Esophagus squamous epithelium (tissue), 4 donors: ENCODE measurements around the gene PITPNM3.

Experiments
- POLR2A ChIP-seq, 4 donors: fragments of 450-650 bp; IDR thresholded peaks; one replicate each; pipeline ENCODE4 v1.6.1; 2017; ENCODE audit warnings: antibody characterized with exemption in 4 of 4, mild to moderate bottlenecking in 4 of 4, moderate library complexity in 3 of 4
- TF ChIP-seq, protein P1 (sequence below), 6 experiments: fragments of 450-650 bp in 4 of 6; fragments of 200-600 bp in 2 of 6; sonication (generic) in 2 of 6; IDR thresholded peaks; one replicate each; pipeline ENCODE4 v1.5.1; 2016 to 2019; ENCODE audit warnings: antibody characterized with exemption in 6 of 6, mild to moderate bottlenecking in 4 of 6, moderate library complexity in 4 of 6

DNA sequence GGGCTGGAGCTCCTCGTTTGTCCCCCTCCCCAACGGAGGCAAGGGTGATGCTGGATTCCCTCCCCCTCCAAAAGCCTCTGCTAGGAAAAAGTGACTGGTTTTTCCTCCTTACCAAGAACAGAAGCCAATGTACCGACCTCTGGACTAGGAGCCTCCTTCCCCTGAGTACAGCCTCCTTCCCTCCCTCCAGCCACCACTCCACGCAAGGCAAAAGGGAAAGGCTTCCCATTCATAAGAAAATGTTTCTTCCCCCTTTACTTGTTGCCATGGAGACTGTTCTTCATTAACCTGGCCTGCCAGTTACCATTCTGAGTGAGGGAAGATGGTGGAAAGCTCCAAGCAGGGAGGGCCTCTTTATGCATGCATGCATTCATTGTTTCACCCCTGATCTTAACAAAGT is 116.4 kb downstream of the PITPNM3 start:
- TF ChIP-seq, protein P1, sequence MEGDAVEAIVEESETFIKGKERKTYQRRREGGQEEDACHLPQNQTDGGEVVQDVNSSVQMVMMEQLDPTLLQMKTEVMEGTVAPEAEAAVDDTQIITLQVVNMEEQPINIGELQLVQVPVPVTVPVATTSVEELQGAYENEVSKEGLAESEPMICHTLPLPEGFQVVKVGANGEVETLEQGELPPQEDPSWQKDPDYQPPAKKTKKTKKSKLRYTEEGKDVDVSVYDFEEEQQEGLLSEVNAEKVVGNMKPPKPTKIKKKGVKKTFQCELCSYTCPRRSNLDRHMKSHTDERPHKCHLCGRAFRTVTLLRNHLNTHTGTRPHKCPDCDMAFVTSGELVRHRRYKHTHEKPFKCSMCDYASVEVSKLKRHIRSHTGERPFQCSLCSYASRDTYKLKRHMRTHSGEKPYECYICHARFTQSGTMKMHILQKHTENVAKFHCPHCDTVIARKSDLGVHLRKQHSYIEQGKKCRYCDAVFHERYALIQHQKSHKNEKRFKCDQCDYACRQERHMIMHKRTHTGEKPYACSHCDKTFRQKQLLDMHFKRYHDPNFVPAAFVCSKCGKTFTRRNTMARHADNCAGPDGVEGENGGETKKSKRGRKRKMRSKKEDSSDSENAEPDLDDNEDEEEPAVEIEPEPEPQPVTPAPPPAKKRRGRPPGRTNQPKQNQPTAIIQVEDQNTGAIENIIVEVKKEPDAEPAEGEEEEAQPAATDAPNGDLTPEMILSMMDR (IDR thresholded peaks at IDR 0.05), result no peak
- TF ChIP-seq POLR2A (IDR thresholded peaks at IDR 0.05), result no peak
